GM19239 (cell line): ENCODE data around the gene MS4A10.
A peak's percentile ranks its signal among the peaks of the same experiment; 100 is the strongest.

Experiments
- DNase-seq: peaks from one replicate; pipeline ENCODE4 v3.0.0; 2011; ENCODE audit warnings: low spot score; ENCODE audit not compliant: insufficient read length
- FAIRE-seq: peaks from 2 replicates; lab custom pipeline; 2011; peaks lifted over from hg19 to GRCh38; lab: Jason Lieb, UNC

Gene MS4A10

DNA sequence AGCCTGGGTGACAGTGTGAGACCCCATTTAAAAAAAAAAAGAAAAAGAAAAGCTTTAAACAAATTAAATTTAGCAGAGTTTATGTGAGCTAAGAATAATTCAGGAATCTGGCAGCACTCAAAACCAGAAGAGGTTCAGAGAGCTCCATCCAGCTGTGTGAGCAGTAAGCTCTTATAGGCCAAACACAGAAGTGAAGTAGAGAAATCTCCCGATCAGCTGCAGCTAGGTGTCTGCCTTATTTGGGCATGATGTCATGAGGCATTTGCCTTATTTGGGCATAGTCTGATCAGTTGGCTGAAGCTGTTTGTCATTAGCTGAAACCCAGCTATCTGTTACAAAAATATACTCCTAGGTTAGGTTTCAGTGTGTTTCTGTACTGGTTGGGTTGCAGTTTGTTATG lies 20.3 kb upstream of the MS4A10 start:
- FAIRE-seq (peak; percentile 95), DNase-seq (no peak)

- DNase-seq (no peak), FAIRE-seq (no peak)
Measured at GRCh38 chr11:60765355-60765754, 19.8 kb upstream of the MS4A10 start.

DNA sequence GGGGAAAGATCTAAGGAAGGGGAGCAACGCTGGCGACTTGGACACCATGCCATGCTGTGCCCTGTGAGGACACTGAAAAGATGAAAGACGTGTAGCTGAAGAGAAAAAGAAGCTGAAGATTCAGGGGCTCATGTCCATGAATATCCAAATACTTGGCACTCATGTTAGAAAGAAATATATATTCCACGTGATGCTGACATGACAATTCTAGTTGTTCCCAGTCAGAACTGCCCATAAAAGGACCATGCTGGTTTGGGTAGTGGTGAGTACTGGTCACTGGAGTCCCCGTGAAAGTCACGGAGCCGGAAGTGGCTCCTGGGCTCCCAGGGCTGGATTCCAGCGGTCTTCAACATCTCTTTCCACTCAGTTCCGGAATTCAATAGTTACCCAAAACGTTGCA lies 18.6 kb upstream of the MS4A10 start:
- FAIRE-seq (no peak), DNase-seq (no peak)

DNA sequence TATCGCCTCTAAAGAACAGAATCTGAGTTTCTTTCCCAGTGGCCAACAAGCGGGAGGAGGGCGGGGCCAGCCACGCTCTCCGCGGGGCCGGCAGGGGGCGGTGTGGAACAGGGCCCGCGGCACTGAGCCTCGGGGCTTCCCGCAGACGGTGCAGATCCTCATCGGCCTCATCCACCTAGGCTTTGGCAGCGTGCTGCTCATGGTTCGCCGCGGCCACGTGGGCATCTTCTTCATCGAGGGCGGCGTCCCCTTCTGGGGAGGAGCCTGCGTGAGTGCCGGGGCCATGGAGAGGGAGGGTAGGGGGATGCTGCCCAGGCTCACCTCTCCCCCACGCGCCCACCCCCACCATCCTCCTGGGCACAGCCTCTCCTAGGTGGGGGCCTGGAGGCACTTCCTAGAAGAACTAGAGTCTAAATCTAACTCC lies 17.7 kb upstream of the MS4A10 start:
- DNase-seq (no peak), FAIRE-seq (no peak)

- DNase-seq (no peak), FAIRE-seq (no peak)
Measured at GRCh38 chr11:60768202-60768601, 16.9 kb upstream of the MS4A10 start.

GRCh38 chr11:60769273-60769672 lies 15.9 kb upstream of the MS4A10 start:
- DNase-seq, result no peak

DNA sequence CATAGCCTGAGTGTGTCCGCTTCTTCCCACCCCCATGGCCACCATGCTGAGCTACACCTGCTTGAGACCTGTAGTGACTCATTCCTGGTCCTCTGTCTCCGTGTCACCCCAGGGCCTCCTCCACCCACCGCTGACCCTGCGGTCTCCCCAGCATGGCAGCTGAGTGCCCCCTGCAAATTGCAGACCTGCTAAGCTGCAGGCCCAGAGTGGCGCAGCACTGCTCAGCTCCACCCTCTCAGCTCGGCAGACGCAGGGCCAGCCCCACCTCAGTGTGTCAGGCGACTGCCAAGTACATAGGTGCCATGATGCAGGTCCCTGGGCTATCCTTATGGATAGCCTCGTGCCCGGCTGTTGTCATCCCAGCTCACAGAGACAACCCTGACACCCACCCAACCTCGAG lies 15.3 kb upstream of the MS4A10 start:
- DNase-seq, result no peak
- no peak for FAIRE-seq

More at GRCh38 chr11:60769273-60769672, 15.9 kb upstream of the MS4A10 start:
- no peak for FAIRE-seq

DNA sequence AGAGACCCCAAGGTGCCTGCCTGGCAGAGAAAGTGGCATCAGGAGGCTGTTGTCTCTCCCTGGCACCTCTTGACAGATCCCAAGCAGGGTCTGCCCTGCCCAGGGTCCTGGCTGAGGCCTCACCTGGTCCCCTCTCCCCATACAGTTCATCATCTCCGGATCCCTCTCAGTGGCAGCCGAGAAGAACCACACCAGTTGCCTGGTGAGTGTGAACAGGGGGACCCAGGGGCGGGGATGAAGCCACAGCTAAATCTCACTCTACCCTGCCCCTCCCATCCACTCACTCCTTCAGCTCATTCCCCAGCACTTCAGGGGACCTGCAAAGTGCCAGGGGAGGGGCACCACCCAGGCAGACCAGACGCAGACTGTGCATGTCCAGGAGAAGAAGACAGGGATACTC lies 14.0 kb upstream of the MS4A10 start:
- FAIRE-seq (no peak), DNase-seq (no peak)

GRCh38 chr11:60771879-60772525 lies 13.1 kb upstream of the MS4A10 start:
- FAIRE-seq (no peak), DNase-seq (no peak)

- DNase-seq (no peak), FAIRE-seq (no peak)
Measured at GRCh38 chr11:60772666-60773065, 12.5 kb upstream of the MS4A10 start.

DNA sequence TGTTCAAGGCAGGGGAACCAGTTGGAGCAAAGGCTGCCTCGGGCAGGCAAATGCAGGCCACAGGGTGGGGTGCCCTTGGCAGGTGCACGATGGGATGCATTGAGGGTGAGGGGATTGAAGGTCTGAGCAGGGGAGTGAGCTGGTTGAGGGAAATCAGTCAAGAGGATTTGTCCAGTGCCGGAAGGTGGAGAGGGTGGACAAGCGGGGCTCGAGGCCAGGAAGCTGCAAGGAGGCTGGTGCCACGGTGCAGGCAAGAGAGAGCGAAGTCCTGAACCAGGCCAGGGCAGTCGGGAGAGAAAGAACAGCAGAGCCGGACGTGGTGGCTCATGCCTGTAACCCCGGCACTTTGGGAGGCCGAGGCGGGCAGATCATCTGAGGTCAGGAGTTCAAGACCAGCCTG lies 10.4 kb upstream of the MS4A10 start:
- no peak for DNase-seq
- FAIRE-seq, result no peak

GRCh38 chr11:60775420-60775961 lies 9.6 kb upstream of the MS4A10 start:
- DNase-seq, result peak; percentile 79
- FAIRE-seq, result peak; percentile 95

DNA sequence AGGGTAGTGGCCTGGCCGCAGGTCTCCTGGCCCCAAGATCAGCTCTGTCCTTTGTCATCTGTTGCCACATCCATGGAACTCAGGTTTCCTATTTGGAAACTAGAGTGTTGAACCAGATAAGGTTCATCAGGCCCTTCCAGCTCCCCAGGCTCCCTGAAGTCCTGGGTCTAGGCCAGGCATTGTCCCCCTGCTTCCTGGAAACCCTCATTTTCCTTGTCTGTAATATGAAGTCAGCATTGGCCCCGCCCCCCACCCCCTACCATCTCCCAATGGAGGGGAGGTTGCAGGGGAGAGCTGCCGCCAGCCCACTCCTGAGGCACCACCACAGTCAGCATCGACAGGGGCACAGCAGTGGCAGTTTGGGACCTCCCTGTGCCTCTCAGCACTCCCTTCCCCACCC lies 9.0 kb upstream of the MS4A10 start:
- DNase-seq, result no peak

GRCh38 chr11:60777106-60777505 lies 8.0 kb upstream of the MS4A10 start:
- peak; percentile 37 for FAIRE-seq
- DNase-seq, result no peak

More for the DNA sequence above, 9.0 kb upstream of the MS4A10 start:
- FAIRE-seq, result no peak

- DNase-seq, result no peak
- FAIRE-seq, result no peak
Measured at GRCh38 chr11:60777572-60777971, 7.6 kb upstream of the MS4A10 start.

DNA sequence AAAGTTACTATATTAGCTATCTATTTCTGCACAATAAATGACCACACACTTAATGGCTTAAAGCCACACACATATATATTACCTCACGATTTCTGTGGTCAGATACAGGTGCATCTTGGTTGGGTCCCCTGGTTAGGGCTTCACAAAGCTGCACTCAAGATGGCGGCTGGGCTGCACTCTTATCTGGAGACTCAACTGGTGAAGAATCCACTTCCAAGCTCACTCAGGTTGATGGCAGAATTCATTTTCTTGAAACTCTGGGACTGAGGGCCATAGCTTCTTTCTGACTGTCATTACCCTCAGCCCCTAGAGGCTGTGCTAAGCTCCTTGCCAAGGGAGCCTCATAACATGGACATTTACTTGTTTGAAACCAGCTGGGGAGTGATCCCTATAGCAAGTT lies 5.1 kb upstream of the MS4A10 start:
- peak; percentile 4 for FAIRE-seq
- no peak for DNase-seq

- DNase-seq, result no peak
- no peak for FAIRE-seq
Measured at GRCh38 chr11:60780774-60781173, 4.4 kb upstream of the MS4A10 start.

GRCh38 chr11:60781286-60781980 lies 3.7 kb upstream of the MS4A10 start:
- DNase-seq (no peak), FAIRE-seq (no peak)

DNA sequence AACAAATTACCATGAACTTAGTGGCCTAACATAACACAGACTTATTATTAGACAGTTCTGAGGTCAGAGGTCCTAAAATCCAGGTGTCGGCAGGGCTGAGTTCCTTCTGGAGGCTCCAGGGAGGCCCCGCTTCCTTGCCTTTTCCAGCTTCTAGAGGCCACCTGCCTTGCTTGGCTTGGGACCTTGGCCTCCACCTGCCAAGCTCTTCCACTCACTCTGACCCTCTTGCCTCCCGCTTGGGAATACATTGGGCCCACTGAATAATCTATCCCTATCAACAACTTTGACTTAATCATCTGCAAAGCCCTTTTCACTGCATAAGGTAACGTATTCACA lies 3.2 kb upstream of the MS4A10 start:
- no peak for DNase-seq
- no peak for FAIRE-seq

DNA sequence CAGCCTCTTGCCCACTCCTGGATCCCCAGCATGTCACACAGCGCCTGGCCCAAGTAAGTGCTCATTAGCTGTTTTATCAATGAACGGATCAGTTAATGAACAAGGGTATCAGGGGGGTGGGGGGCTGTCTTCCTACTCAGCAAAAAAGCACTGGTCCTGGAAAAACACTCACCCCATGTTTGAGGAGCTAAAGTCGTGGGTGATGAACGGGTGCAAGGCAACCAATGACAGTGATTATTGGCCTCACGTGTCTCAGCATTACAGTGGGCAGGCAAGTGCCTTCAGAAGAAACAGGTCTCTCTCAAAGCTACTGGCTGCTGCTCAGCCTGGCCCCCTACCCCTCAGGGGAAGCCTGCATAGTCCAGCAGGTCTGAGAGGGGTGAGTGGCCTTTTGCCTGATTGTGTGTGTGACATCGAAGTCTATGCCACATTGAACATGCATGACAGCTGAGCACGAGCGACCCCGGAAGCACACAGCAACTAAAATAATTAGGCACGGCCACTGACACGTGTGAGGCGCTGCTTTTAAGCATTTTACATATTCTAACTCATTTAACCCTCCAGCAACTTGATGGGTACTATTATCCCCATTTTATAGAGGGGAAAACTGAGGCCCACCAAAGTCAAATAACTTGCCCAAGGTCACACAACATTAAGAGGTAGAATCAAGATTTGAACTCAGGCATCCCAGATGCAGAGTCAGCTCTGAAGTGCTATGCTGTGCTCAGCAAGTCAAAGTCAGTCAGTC lies 2.6 kb upstream of the MS4A10 start:
- no peak for DNase-seq
- FAIRE-seq, result no peak

DNA sequence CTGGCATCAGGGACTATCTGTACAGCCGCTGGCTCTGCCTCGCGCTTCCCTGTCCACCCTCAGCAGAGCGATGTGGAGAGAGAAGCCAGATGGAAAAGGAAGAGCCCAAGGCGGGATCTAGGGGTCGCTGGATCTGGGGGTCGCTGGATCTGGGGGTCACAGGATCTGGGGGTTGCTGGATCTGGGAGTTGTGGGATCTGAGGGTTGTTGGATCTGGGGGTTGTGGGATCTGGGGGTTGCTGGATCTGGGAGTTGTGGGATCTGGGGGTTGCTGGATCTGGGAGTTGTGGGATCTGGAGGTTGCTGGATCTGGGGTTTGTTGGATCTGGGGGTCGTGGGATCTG lies 2.0 kb upstream of the MS4A10 start:
- no peak for FAIRE-seq
- DNase-seq, result no peak
